PC-3 (cell line): ENCODE measurements around the gene SLC5A10.

ENCODE experiments used
- EZH2 ChIP-seq: fragments of 300-600 bp; sonication (generic); IDR thresholded peaks from one replicate; pipeline ENCODE4 v1.6.1; 2017; ENCODE audit warnings: antibody characterized with exemption, mild to moderate bottlenecking, low read length; ENCODE audit not compliant: unreplicated experiment
- EZH2phosphoT487 ChIP-seq: fragments of 300-600 bp; sonication (generic); IDR thresholded peaks from 2 replicates; pipeline ENCODE4 v1.6.1; 2018; ENCODE audit warnings: mild to moderate bottlenecking, antibody characterized with exemption, low read length, borderline replicate concordance
- TF ChIP-seq, protein P1 (sequence below): fragments of 300-600 bp; sonication (generic); conservative IDR thresholded peaks from 2 replicates; pipeline ENCODE4 v1.5.1; 2017; ENCODE audit warnings: antibody characterized with exemption, low read depth, mild to moderate bottlenecking, low read length

DNA sequence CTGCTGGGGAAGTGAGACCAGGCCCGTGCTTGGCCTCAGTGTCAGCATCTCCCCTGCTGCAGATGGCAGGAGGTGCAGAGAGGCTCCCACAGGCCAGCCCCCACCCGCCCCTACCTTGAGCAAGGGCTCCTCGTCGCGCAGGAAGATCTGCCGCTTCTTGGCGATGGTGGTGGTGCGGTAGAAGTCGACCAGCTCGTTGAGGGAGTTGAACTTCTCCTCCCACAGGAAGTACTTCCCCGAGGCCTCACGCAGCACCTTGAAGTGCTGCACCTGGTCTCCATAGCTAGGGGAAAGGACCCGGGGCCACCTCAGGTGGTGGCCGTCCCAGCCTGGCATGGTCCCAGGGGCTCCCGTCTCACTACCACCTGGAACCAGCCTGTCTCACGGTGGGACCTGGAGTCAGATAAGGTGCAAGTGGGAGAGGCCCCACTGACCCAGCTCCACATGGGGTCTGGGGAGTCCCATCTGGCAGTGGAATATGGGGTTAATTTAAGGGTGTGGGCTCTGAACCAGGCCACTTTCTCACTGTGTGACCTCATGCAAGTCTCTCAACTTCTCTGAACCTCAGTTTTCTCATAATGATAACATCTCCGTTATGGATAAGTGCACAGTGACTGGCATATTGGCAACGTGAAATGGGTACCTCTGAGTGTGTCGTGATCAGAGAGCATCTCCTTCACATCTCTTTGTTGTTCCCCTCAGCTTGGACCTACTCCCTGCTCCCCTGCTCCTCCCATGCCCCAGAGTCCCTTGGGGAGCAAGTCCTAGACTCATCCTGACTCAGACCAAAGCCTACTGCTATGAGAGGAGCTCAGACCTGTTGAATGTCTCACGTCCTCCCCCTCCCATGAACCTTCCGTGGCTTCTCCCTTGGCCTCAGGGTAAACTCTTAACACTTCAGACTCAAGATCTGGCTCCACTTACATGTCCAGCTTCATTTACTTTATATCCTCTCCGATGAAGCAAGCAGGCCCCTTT, 72.4 kb downstream of the SLC5A10 start:
- TF ChIP-seq EZH2phosphoT487 (no peak), EZH2 (no peak)
- TF ChIP-seq, protein P1, sequence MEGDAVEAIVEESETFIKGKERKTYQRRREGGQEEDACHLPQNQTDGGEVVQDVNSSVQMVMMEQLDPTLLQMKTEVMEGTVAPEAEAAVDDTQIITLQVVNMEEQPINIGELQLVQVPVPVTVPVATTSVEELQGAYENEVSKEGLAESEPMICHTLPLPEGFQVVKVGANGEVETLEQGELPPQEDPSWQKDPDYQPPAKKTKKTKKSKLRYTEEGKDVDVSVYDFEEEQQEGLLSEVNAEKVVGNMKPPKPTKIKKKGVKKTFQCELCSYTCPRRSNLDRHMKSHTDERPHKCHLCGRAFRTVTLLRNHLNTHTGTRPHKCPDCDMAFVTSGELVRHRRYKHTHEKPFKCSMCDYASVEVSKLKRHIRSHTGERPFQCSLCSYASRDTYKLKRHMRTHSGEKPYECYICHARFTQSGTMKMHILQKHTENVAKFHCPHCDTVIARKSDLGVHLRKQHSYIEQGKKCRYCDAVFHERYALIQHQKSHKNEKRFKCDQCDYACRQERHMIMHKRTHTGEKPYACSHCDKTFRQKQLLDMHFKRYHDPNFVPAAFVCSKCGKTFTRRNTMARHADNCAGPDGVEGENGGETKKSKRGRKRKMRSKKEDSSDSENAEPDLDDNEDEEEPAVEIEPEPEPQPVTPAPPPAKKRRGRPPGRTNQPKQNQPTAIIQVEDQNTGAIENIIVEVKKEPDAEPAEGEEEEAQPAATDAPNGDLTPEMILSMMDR = no peak
